Stimulated activated CD8-positive, alpha-beta memory T cell treated with anti-CD3 and anti-CD28 coated beads, Interleukin-12 subunit alpha, Interleukin-12 subunit beta, amount 100 ng/mL, for 4 hours (primary cell): ENCODE data around the gene SLC23A1.
A peak's percentile ranks its signal among the peaks of the same experiment; 100 is the strongest.
"Not testable (repeated sequence)": the region's sequence is repeated elsewhere in the genome, so short reads cannot be mapped to it uniquely, and the experiment has no call there.

ENCODE experiments used
- DNase-seq: peaks from one replicate; pipeline ENCODE4 v3.0.0-alpha.2; 2020; ENCODE audit warnings: low read depth

The SLC23A1 gene

DNA sequence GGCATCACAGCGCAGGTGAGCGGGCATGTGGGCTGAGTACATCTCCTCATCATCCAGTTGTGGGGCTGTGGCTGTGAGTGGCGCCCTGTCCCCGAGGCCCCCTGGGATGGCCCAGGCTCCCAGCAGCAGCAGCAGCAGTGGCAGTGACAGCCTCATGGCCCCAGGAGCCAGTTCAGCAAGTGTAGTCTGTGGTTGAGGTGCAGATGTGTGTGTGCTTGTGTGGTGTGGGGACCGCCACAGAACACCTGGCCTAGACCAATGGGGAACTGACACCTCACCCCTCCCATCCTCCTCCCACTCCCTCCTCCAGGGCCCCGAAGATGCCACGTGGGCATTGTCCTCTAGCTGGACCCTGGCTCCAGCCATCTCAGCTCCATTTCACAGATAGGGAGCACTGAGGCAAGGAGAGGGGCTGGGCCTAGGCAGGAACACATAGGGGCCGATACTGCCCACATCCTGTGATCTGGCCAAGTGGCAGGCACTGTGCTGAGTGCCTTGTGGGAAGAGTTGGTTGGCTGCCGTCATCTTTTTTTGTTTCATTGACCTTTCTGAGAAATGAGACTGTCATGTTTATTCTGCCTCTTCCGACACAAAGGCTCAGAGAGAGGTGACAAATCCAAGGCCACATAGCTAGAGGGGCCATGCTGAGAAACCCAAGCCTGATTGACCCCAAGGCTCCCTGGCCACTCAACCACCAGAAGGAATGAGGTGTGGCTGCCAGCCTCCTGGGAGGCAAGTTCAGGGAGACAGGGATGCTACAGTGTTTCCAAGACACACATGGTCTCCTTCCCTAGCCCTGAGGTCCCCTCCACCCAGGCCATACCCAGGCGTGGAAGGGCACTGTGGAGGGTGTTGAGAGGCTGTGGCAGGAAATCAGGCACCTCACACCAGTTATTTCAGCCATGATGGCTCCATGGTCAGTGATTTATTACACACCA, 6.9 kb upstream of the SLC23A1 start, which contains the start of gene MZB1:
MZB1 (minus strand) TSS at position 213 of the 938 bp plus-strand sequence; CDS start at position 156, 57 bp downstream.
- peak; percentile 57 for DNase-seq

DNA sequence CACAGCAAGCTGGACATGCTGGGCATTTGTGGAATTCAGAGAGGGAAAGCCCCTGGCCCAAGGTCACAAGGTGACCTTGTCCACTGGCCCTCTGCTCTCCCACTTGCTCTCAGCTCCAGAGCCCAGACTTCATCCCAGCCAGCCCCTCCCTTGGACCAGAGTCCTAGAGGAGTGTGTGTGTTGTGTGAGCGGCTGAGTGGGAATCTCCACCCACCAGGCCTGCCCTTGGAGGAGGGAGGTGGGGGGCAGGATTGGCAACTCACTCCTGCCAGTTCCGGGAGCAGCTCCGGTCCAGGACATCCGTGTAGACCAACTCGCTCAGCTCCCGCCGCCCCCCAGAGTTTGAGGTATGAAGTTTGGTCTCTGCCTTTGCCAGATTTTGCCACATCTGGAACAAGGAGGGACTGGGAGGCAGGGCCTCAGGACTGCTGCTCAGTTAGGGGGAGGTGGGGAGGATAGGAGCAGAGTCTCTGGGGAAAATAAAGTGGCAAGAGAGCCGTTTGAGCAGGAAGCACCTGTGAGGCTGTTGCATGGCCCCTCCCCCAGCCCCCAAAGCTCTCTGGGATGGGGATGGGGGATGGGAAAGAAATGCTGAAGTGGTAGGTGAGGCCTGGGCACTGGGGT, 5.2 kb upstream of the SLC23A1 start:
- no peak for DNase-seq

GRCh38 chr5:139387611-139388197, 4.6 kb upstream of the SLC23A1 start:
- DNase-seq = no peak

- DNase-seq = not testable (repeated sequence)
These were observed 3.9 kb upstream of the SLC23A1 start for GRCh38 chr5:139386956-139387355.

DNA sequence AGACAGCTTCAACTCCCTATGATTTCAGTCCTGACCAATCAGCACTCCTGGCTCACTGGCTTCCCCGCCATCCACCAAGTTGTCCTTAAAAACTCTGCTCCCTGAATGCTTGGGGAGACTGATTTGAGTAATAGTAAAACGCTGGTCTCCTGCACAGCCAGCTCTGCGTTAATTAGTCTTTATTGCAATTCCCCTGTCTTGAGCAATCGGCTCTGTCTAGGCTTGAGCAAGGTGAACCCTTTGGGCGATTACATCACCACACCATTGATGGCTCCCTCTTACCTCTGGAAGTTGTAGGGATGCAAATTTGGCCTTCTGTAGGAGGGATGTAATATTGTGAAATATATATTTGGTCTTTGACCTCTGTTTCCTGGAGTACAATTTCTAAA, 2.9 kb upstream of the SLC23A1 start:
- DNase-seq = no peak

- no peak for DNase-seq
These were observed 2.3 kb upstream of the SLC23A1 start for GRCh38 chr5:139385061-139386049.

GRCh38 chr5:139384591-139385051, 1.5 kb upstream of the SLC23A1 start:
- no peak for DNase-seq

- no peak for DNase-seq
These were observed 995 bp upstream of the SLC23A1 start for GRCh38 chr5:139383993-139384590.

GRCh38 chr5:139382807-139383206, 290 bp downstream of the SLC23A1 start:
- no peak for DNase-seq

- no peak for DNase-seq
These were observed 998 bp downstream of the SLC23A1 start for GRCh38 chr5:139381837-139382761.

GRCh38 chr5:139379626-139380449, 3.3 kb downstream of the SLC23A1 start:
- no peak for DNase-seq

DNA sequence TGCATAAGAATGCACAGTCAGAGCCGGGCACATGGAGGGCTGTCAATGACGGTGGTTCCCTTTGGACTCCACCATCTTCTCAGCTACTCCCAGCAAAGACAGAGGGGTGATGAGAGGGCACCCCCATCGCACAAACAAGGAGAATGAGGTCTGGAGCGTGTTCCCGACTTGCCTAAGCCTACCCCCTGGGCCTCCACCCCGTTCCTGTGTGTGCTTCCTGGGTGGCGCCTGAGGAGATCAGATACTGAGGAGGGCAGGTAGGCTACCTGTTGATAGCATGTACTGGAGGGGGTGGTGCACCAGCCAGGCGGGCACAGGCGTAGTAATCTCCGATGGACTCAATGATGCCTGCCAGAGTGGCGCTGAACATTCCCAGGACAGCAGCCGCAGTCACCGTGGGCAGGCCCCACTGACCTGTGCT, 4.1 kb downstream of the SLC23A1 start:
- DNase-seq = no peak

GRCh38 chr5:139378101-139378825, 4.8 kb downstream of the SLC23A1 start:
- no peak for DNase-seq

GRCh38 chr5:139377226-139377625, 5.9 kb downstream of the SLC23A1 start:
- DNase-seq = no peak

DNA sequence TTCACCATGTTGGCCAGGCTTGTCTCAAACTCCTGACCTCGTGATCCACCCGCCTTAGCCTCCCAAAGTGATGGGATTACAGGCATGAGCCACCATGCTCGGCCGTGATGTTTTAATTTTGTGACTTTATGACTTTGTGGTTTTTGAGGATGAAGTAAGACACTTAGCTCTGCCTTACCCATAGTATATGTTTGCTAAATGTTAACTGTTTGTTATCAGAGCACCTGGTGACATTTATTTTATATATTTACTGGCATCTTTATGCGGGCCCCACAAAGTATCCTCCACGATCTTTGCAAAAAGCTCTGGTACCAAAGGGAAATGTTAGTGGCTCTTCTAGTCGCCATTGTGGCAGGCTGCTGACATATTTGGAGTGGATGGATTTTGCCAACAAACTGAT, 6.7 kb downstream of the SLC23A1 start:
- DNase-seq = no peak

GRCh38 chr5:139374909-139375308, 8.2 kb downstream of the SLC23A1 start:
- DNase-seq = no peak

GRCh38 chr5:139371482-139372435, 11.3 kb downstream of the SLC23A1 start:
- DNase-seq = no peak
